CD14-positive monocyte (primary cell): Measurements from ENCODE around the gene UCP3. TPM values are rescaled to one million over a fixed set of nuclear protein-coding genes. Genes with fewer than 3 reads are reported as not detected.

Experiments used
- DNase-seq, 3 donors: peaks; one replicate each; pipeline ENCODE4 v3.0.0-alpha.2; 2011 to 2022
- H2AFZ ChIP-seq: 2 replicates; pipeline ENCODE4 v1.6.0; 2012; ENCODE audit warnings: mild to moderate bottlenecking, low read depth, low read length, inconsistent platforms; ENCODE audit not compliant: insufficient read depth, poor library complexity, severe bottlenecking
- H3K27ac ChIP-seq, 2 donors: 1 replicate in 1 of 2; 2 replicates in 1 of 2; pipeline ENCODE4 v1.5.1; 2012 to 2013; ENCODE audit warnings: low read length in 2 of 2, control low read depth in 1 of 2, inconsistent platforms in 1 of 2, low read depth in 1 of 2, mild to moderate bottlenecking in 1 of 2
- H3K27me3 ChIP-seq, 2 donors: one replicate each; pipeline versions ENCODE4 v1.6.0 to v1.6.1; 2011 to 2013; ENCODE audit warnings: low read length in 2 of 2; ENCODE audit not compliant: control insufficient read depth in 2 of 2, insufficient read depth in 2 of 2
- H3K36me3 ChIP-seq, 2 donors: replicated peaks in 1 of 2; 1 replicate in 1 of 2; 2 replicates in 1 of 2; pipeline versions ENCODE4 v1.5.1 to v1.6.1; 2012 to 2013; ENCODE audit warnings: low read length in 2 of 2, control low read depth in 1 of 2, inconsistent platforms in 1 of 2, mild to moderate bottlenecking in 1 of 2; ENCODE audit not compliant: insufficient read depth in 2 of 2, control insufficient read depth in 1 of 2
- H3K4me1 ChIP-seq, 2 donors: 1 replicate in 1 of 2; 2 replicates in 1 of 2; pipeline versions ENCODE4 v1.5.1 to v1.6.1; 2012 to 2013; ENCODE audit warnings: low read length in 2 of 2, control low read depth in 1 of 2, inconsistent platforms in 1 of 2, mild to moderate bottlenecking in 1 of 2, moderate library complexity in 1 of 2; ENCODE audit not compliant: insufficient read depth in 2 of 2, control insufficient read depth in 1 of 2
- H3K4me2 ChIP-seq: replicated peaks from 2 replicates; pipeline ENCODE3; 2012; ENCODE audit warnings: low read length, moderate library complexity, mild to moderate bottlenecking; ENCODE audit not compliant: poor library complexity, severe bottlenecking; ENCODE audit errors: extremely low read depth
- H3K4me3 ChIP-seq, 3 experiments: fragments of 200-600 bp in 1 of 3; sonication (generic) in 1 of 3; replicated peaks in 1 of 3; 1 replicate in 2 of 3; 2 replicates in 1 of 3; pipeline ENCODE4 v1.5.1; 2011 to 2013; ENCODE audit warnings: low read length in 3 of 3, mild to moderate bottlenecking in 3 of 3, control low read depth in 2 of 3, low read depth in 2 of 3, inconsistent platforms in 1 of 3, moderate library complexity in 1 of 3
- H3K79me2 ChIP-seq: 2 replicates; pipeline ENCODE4 v1.6.0; 2012; ENCODE audit warnings: mild to moderate bottlenecking, control low read depth, inconsistent platforms, low read length, moderate library complexity; ENCODE audit not compliant: insufficient read depth
- H3K9ac ChIP-seq: 2 replicates; pipeline ENCODE4 v1.6.0; 2017; ENCODE audit warnings: low read length, mild to moderate bottlenecking; ENCODE audit not compliant: insufficient read depth, poor library complexity, severe bottlenecking
- H3K9me3 ChIP-seq, 2 donors: replicated peaks in 1 of 2; 1 replicate in 1 of 2; 2 replicates in 1 of 2; pipeline versions ENCODE4 v1.5.1 to v1.6.1; 2012 to 2013; ENCODE audit warnings: low read length in 2 of 2, control low read depth in 1 of 2; ENCODE audit not compliant: control insufficient read depth in 1 of 2, insufficient read depth in 1 of 2
- H4K20me1 ChIP-seq: 2 replicates; pipeline ENCODE4 v1.6.0; 2012; ENCODE audit warnings: mild to moderate bottlenecking, low read length, control low read depth, moderate library complexity; ENCODE audit not compliant: insufficient read depth
- H3K27ac Mint-ChIP-seq, 7 donors: one replicate each; pipeline ENCODE4 v1.8.0; 2020; ENCODE audit warnings: mild to moderate bottlenecking in 7 of 7, mixed read lengths in 7 of 7, moderate library complexity in 6 of 7, inconsistent platforms in 2 of 7
- H3K27me3 Mint-ChIP-seq, 3 donors: one replicate each; pipeline ENCODE4 v1.8.0; 2021 to 2022; ENCODE audit warnings: low read depth in 3 of 3, mild to moderate bottlenecking in 3 of 3, mixed read lengths in 3 of 3, moderate library complexity in 3 of 3, inconsistent platforms in 1 of 3
- H3K36me3 Mint-ChIP-seq, 2 donors: one replicate each; pipeline ENCODE4 v1.8.0; 2020; ENCODE audit warnings: mixed read lengths in 2 of 2, inconsistent platforms in 1 of 2, mild to moderate bottlenecking in 1 of 2
- H3K4me1 Mint-ChIP-seq: one replicate; pipeline ENCODE4 v1.8.0; 2020; ENCODE audit warnings: mild to moderate bottlenecking, mixed read lengths
- H3K4me3 Mint-ChIP-seq, 2 donors: one replicate each; pipeline ENCODE4 v1.8.0; 2020; ENCODE audit warnings: mild to moderate bottlenecking in 2 of 2, mixed read lengths in 2 of 2, moderate library complexity in 1 of 2
- H3K9me3 Mint-ChIP-seq, 7 donors: one replicate each; pipeline ENCODE4 v1.8.0; 2020 to 2022; ENCODE audit warnings: mixed read lengths in 7 of 7, mild to moderate bottlenecking in 6 of 7, moderate library complexity in 6 of 7, inconsistent platforms in 2 of 7
- WGBS: methylation state at CpG from one replicate; pipeline ENCODE4 v1.1.5; 2013; ENCODE audit warnings: missing lambda C conversion rate; ENCODE audit not compliant: insufficient coverage; 5-methylcytosine and 5-hydroxymethylcytosine counted together
- intact Hi-C, 2 donors: fragments of 100-400 bp; cut with micrococcal nuclease; formaldehyde crosslinking; loops; one replicate each; pipeline versions ENCODE4 v1.15.0 to v1.15.1; 2023
- polyA plus RNA-seq, 3 donors: library from polyadenylated mRNA; depleted of rRNA in 1 of 3; unstranded in 2 of 3; stranded (reverse) in 1 of 3; fragments of 300-500 nt in 2 of 3; fragments of >200 nt in 1 of 3; fragmentation: Illumina TruSeq in 2 of 3; gene quantifications; 1 replicate in 2 of 3; 2 replicates in 1 of 3; pipeline ENCODE4 v1.2.3, GENCODE V29; 2012 to 2021
- TF ChIP-seq, protein P1 (sequence below): fragments of 200-600 bp; IDR thresholded peaks from one replicate; pipeline ENCODE4 v1.8.0; 2022; ENCODE audit warnings: antibody characterized with exemption, mild to moderate bottlenecking

The UCP3 gene
- polyA plus RNA-seq, 3 donors = 3.8 TPM; not detected in 2

GRCh38 chr11:74023276-74023675 lies 14.4 kb upstream of the UCP3 start:
- peak overlapping the region; percentile 28 for H3K9ac ChIP-seq
- H3K9me3 ChIP-seq = no peaks in the 10 kb centered on the region
- H3K4me1 ChIP-seq = peaks cover 88 to 90% of the 10 kb centered on the region in 2 donors
- intact Hi-C loops = loop anchor here (2.0 to 5.0 kb wide), 2 partner anchors 40 to 41 kb away; partner anchors contain the start of gene UCP2 (in 2 of the 2)
- Mint-ChIP-seq H3K27me3 (peaks cover 0 to 2% (median 0%) of the 10 kb centered on the region in 3 donors), H3K4me3 (peak overlapping the region; percentile 41 to 83), H3K9me3 (peaks cover 0 to 4% (median 0%) of the 10 kb centered on the region in 7 donors), H3K4me1 (peaks cover 26% of the 10 kb centered on the region), H3K27ac (no peak overlapping the region), H3K36me3 (peaks cover 9 to 11% of the 10 kb centered on the region in 2 donors)
- peak; percentile 67 to 78 (median 76) for DNase-seq
- peak overlapping the region in 1 of 3 experiments; percentile 62 for H3K4me3 ChIP-seq
- H3K27ac ChIP-seq = peak overlapping the region; percentile 74 to 94
- no peaks in the 10 kb centered on the region for H3K27me3 ChIP-seq
- peak overlapping the region; percentile 64 for H3K4me2 ChIP-seq
- TF ChIP-seq, protein P1, sequence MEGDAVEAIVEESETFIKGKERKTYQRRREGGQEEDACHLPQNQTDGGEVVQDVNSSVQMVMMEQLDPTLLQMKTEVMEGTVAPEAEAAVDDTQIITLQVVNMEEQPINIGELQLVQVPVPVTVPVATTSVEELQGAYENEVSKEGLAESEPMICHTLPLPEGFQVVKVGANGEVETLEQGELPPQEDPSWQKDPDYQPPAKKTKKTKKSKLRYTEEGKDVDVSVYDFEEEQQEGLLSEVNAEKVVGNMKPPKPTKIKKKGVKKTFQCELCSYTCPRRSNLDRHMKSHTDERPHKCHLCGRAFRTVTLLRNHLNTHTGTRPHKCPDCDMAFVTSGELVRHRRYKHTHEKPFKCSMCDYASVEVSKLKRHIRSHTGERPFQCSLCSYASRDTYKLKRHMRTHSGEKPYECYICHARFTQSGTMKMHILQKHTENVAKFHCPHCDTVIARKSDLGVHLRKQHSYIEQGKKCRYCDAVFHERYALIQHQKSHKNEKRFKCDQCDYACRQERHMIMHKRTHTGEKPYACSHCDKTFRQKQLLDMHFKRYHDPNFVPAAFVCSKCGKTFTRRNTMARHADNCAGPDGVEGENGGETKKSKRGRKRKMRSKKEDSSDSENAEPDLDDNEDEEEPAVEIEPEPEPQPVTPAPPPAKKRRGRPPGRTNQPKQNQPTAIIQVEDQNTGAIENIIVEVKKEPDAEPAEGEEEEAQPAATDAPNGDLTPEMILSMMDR = no peak
- H4K20me1 ChIP-seq = no peaks in the 10 kb centered on the region
- H3K36me3 ChIP-seq = no peaks in the 10 kb centered on the region
- H3K79me2 ChIP-seq = peaks cover 4% of the 10 kb centered on the region
- no peak overlapping the region for H2AFZ ChIP-seq

DNA sequence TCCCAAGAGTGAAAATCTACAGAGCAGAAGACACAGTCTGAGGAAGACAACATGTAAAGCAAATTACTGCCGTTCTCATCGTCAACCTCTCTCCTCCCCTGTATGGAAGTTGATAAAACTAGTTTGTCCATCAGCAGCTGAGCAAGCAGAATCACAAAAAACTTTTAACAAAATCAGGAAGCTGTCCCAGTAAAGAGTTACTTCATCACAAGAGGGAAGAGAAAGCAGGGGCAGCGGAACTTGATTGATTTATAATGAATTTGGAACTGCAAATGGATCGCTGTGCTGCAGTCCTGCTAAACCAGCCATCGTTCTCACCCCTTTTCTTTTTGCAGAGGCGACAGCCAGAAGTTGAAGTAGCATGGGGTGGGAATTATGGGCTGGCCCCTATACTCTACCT lies 13.7 kb upstream of the UCP3 start:
- peak overlapping the region; percentile 28 for H3K9ac ChIP-seq
- Mint-ChIP-seq H3K36me3 (peaks cover 3 to 6% of the 10 kb centered on the region in 2 donors), H3K9me3 (peaks cover 0 to 4% (median 0%) of the 10 kb centered on the region in 7 donors), H3K27me3 (no peaks in the 10 kb centered on the region), H3K4me1 (peaks cover 22% of the 10 kb centered on the region), H3K27ac (no peak overlapping the region), H3K4me3 (peak overlapping the region in 1 of 2 donors; percentile 83)
- no peaks in the 10 kb centered on the region for H4K20me1 ChIP-seq
- peak overlapping the region; percentile 74 to 94 for H3K27ac ChIP-seq
- no peaks in the 10 kb centered on the region for H3K9me3 ChIP-seq
- 0% methylated on average over 1 of the region's 6 CpGs for WGBS
- peaks cover 4% of the 10 kb centered on the region for H3K79me2 ChIP-seq
- no peaks in the 10 kb centered on the region for H3K27me3 ChIP-seq
- H3K36me3 ChIP-seq = no peaks in the 10 kb centered on the region
- DNase-seq = peak; percentile 60 to 84 (median 71)
- TF ChIP-seq, protein P1 = no peak
- H3K4me2 ChIP-seq = peak overlapping the region; percentile 64
- H3K4me3 ChIP-seq = peak overlapping the region in 2 of 3 experiments; percentile 22 to 62
- intact Hi-C loops = loop anchor here (2.0 to 5.0 kb wide), 2 partner anchors 40 kb away; partner anchors contain the start of gene UCP2 (in 2 of the 2)
- no peak overlapping the region for H2AFZ ChIP-seq
- peaks cover 95 to 97% of the 10 kb centered on the region in 2 donors for H3K4me1 ChIP-seq
